NT2/D1 (cell line): ENCODE measurements around the gene ITPK1.

Experiments
- DNase-seq: peaks from one replicate; pipeline ENCODE4 v3.0.0-alpha.2; 2011; ENCODE audit warnings: low read depth, low spot score
- H3K27me3 ChIP-seq: 2 replicates; pipeline ENCODE4 v1.6.0; 2011; ENCODE audit warnings: mild to moderate bottlenecking; ENCODE audit not compliant: insufficient read length, insufficient read depth
- H3K36me3 ChIP-seq: 2 replicates; pipeline ENCODE4 v1.6.1; 2011; ENCODE audit warnings: mild to moderate bottlenecking, low read length, mixed read lengths; ENCODE audit not compliant: insufficient read depth, insufficient read length
- H3K4me1 ChIP-seq: 2 replicates; pipeline ENCODE4 v1.5.1; 2011; ENCODE audit not compliant: insufficient read depth, insufficient read length
- H3K4me3 ChIP-seq: 2 replicates; pipeline ENCODE4 v1.5.1; 2011; ENCODE audit warnings: low read depth; ENCODE audit not compliant: insufficient read length
- H3K9ac ChIP-seq: 2 replicates; pipeline ENCODE4 v1.6.0; 2011; ENCODE audit warnings: low read depth; ENCODE audit not compliant: insufficient read length
- H3K9me3 ChIP-seq: 2 replicates; pipeline ENCODE4 v1.5.1; 2011; ENCODE audit warnings: mild to moderate bottlenecking, low read length; ENCODE audit not compliant: insufficient read depth
- SUZ12 ChIP-seq: IDR thresholded peaks from 2 replicates; pipeline ENCODE4 v1.6.1; 2011; ENCODE audit not compliant: insufficient read length, insufficient read depth; ENCODE audit errors: extremely low read depth
- YY1 ChIP-seq: IDR thresholded peaks from 2 replicates; pipeline ENCODE4 v1.6.1; 2011; ENCODE audit not compliant: insufficient read length, insufficient read depth
- ZNF274 ChIP-seq: IDR thresholded peaks from 2 replicates; pipeline ENCODE4 v1.6.1; 2011; ENCODE audit warnings: mild to moderate bottlenecking, low read depth, low read length

ITPK1 gene

GRCh38 chr14:93030761-93031160 lies 85.0 kb downstream of the ITPK1 start:
- no peak overlapping the region for H3K4me3 ChIP-seq
- DNase-seq, result no peak
- no peaks in the 10 kb centered on the region for H3K27me3 ChIP-seq
- H3K9me3 ChIP-seq, result no peaks in the 10 kb centered on the region
- no peaks in the 10 kb centered on the region for H3K36me3 ChIP-seq
- H3K4me1 ChIP-seq, result peaks cover 25% of the 10 kb centered on the region
- no peak overlapping the region for H3K9ac ChIP-seq
- TF ChIP-seq ZNF274, result no peak
- no peak for TF ChIP-seq YY1
- TF ChIP-seq SUZ12, result no peak

GRCh38 chr14:93029911-93030508 lies 85.7 kb downstream of the ITPK1 start:
- Histone ChIP-seq H3K9me3 (no peaks in the 10 kb centered on the region), H3K4me3 (no peak overlapping the region), H3K36me3 (no peaks in the 10 kb centered on the region), H3K27me3 (no peaks in the 10 kb centered on the region), H3K4me1 (peaks cover 22% of the 10 kb centered on the region), H3K9ac (no peak overlapping the region)
- no peak for DNase-seq
- TF ChIP-seq YY1 (no peak), ZNF274 (no peak), SUZ12 (no peak)

DNA sequence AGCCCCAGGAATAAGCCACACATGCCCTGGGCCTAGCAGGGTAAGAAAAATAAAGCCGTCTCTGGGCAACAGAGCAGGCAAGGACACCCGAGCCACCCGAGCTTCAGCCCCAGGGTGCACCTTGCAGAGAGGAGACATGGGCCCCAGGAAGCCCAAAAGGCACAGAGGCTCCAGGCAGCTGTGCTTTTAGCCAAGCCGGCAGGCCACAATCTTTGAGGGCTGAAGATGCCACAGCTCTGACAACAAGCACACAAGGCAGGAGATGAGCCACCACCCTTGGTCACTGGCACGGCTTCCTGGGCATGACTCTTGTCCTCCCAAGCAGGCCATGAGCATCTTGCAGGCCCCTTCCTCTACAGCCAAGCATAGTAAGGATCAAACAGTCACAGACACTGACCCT lies 86.3 kb downstream of the ITPK1 start:
- Histone ChIP-seq H3K9ac (no peak overlapping the region), H3K4me3 (no peak overlapping the region), H3K27me3 (no peaks in the 10 kb centered on the region), H3K36me3 (no peaks in the 10 kb centered on the region), H3K9me3 (no peaks in the 10 kb centered on the region), H3K4me1 (peaks cover 19% of the 10 kb centered on the region)
- TF ChIP-seq SUZ12 (no peak), ZNF274 (no peak), YY1 (no peak)
- DNase-seq, result no peak

GRCh38 chr14:93028724-93029076 lies 87.0 kb downstream of the ITPK1 start:
- TF ChIP-seq YY1, result no peak
- H3K36me3 ChIP-seq, result no peaks in the 10 kb centered on the region
- H3K4me3 ChIP-seq, result no peak overlapping the region
- H3K27me3 ChIP-seq, result no peaks in the 10 kb centered on the region
- H3K9me3 ChIP-seq, result no peaks in the 10 kb centered on the region
- DNase-seq, result no peak
- H3K4me1 ChIP-seq, result peaks cover 17% of the 10 kb centered on the region
- no peak overlapping the region for H3K9ac ChIP-seq

GRCh38 chr14:93027810-93028723 lies 87.7 kb downstream of the ITPK1 start:
- no peak for DNase-seq
- H3K9ac ChIP-seq, result no peak overlapping the region
- no peak overlapping the region for H3K4me3 ChIP-seq
- H3K36me3 ChIP-seq, result no peaks in the 10 kb centered on the region
- peaks cover 11% of the 10 kb centered on the region for H3K4me1 ChIP-seq
- no peaks in the 10 kb centered on the region for H3K9me3 ChIP-seq
- H3K27me3 ChIP-seq, result no peaks in the 10 kb centered on the region
- TF ChIP-seq ZNF274, result no peak
- no peak for TF ChIP-seq SUZ12
- TF ChIP-seq YY1, result no peak

- no peaks in the 10 kb centered on the region for H3K36me3 ChIP-seq
- DNase-seq, result no peak
- no peak for TF ChIP-seq YY1
- TF ChIP-seq SUZ12, result no peak
- no peak for TF ChIP-seq ZNF274
- peaks cover 4% of the 10 kb centered on the region for H3K4me1 ChIP-seq
- H3K4me3 ChIP-seq, result no peak overlapping the region
- no peaks in the 10 kb centered on the region for H3K9me3 ChIP-seq
- H3K9ac ChIP-seq, result no peak overlapping the region
- H3K27me3 ChIP-seq, result no peaks in the 10 kb centered on the region
Observed at GRCh38 chr14:93026339-93026738, 89.4 kb downstream of the ITPK1 start.

GRCh38 chr14:93025055-93025454 lies 90.7 kb downstream of the ITPK1 start:
- no peaks in the 10 kb centered on the region for H3K9me3 ChIP-seq
- DNase-seq, result no peak
- H3K9ac ChIP-seq, result no peak overlapping the region
- H3K36me3 ChIP-seq, result no peaks in the 10 kb centered on the region
- peaks cover 4% of the 10 kb centered on the region for H3K4me1 ChIP-seq
- no peak overlapping the region for H3K4me3 ChIP-seq
- TF ChIP-seq ZNF274, result no peak
- no peak for TF ChIP-seq SUZ12
- no peaks in the 10 kb centered on the region for H3K27me3 ChIP-seq
